HepG2 (cell line): ENCODE results near the gene EPN2. TPM values are rescaled to one million over a fixed set of nuclear protein-coding genes. Genes with fewer than 3 reads are reported as not detected.

Source experiments
- CBX1 ChIP-seq: IDR thresholded peaks from one replicate; pipeline ENCODE4 v1.6.1; 2016; ENCODE audit warnings: antibody characterized with exemption, low read depth
- CC2D1A ChIP-seq: sonication (generic); formaldehyde crosslinking; IDR thresholded peaks from 2 replicates; pipeline ENCODE4 v1.8.1; 2023; ENCODE audit warnings: mild to moderate bottlenecking, missing genetic modification reagents
- HNF4G ChIP-seq, 2 experiments: sonication (generic) in 1 of 2; formaldehyde crosslinking in 1 of 2; IDR thresholded peaks; 2 replicates each; pipeline versions ENCODE4 v1.4.0 to v1.6.1; 2011 to 2020; ENCODE audit warnings: borderline replicate concordance in 2 of 2, low read depth in 2 of 2, mild to moderate bottlenecking in 2 of 2, low read length in 1 of 2, missing genetic modification reagents in 1 of 2, moderate library complexity in 1 of 2
- HNRNPUL1 ChIP-seq: fragments of 200-400 bp; formaldehyde crosslinking; IDR thresholded peaks from 2 replicates; pipeline ENCODE4 v1.6.1; 2017; ENCODE audit warnings: low read depth, mild to moderate bottlenecking, low read length, moderate library complexity
- HOXA9 ChIP-seq: sonication (generic); formaldehyde crosslinking; IDR thresholded peaks from 2 replicates; pipeline ENCODE4 v1.8.1; 2022; ENCODE audit warnings: missing genetic modification reagents, mild to moderate bottlenecking, moderate library complexity, borderline replicate concordance
- KMT2A ChIP-seq: sonication (generic); formaldehyde crosslinking; IDR thresholded peaks from 2 replicates; pipeline ENCODE4 v1.4.0; 2020; ENCODE audit warnings: missing genetic modification reagents
- NAIF1 ChIP-seq: sonication (generic); formaldehyde crosslinking; IDR thresholded peaks from 2 replicates; pipeline ENCODE4 v1.5.0; 2020; ENCODE audit warnings: mild to moderate bottlenecking, missing genetic modification reagents, borderline replicate concordance
- NCOA2 ChIP-seq: sonication (generic); formaldehyde crosslinking; IDR thresholded peaks from 2 replicates; pipeline ENCODE4 v1.8.0; 2022; ENCODE audit warnings: inconsistent platforms
- PHB2 ChIP-seq: fragments of 450-650 bp; IDR thresholded peaks from 2 replicates; pipeline ENCODE4 v1.6.1; 2018; ENCODE audit not compliant: partially characterized antibody
- REL ChIP-seq: sonication (generic); formaldehyde crosslinking; conservative IDR thresholded peaks from 2 replicates; pipeline ENCODE4 v1.8.0; 2022; ENCODE audit warnings: mild to moderate bottlenecking, missing genetic modification reagents, moderate library complexity
- ZNF205 ChIP-seq: IDR thresholded peaks from 2 replicates; pipeline ENCODE4 v1.6.1; 2018; ENCODE audit warnings: missing biosample characterization, missing genetic modification reagents
- ZNF383 ChIP-seq: sonication (generic); formaldehyde crosslinking; IDR thresholded peaks from 2 replicates; pipeline ENCODE4 v1.4.0; 2020; ENCODE audit warnings: missing genetic modification reagents, mild to moderate bottlenecking, borderline replicate concordance
- ZNF432 ChIP-seq: sonication (generic); formaldehyde crosslinking; IDR thresholded peaks from 2 replicates; pipeline ENCODE4 v1.5.0; 2020; ENCODE audit warnings: missing genetic modification reagents, mild to moderate bottlenecking, borderline replicate concordance
- ZNF737 ChIP-seq: sonication (generic); formaldehyde crosslinking; IDR thresholded peaks from 2 replicates; pipeline ENCODE4 v1.5.0; 2020; ENCODE audit warnings: missing genetic modification reagents, mild to moderate bottlenecking, borderline replicate concordance
- ZNF775 ChIP-seq: sonication (generic); formaldehyde crosslinking; IDR thresholded peaks from 2 replicates; pipeline ENCODE4 v1.4.0; 2020; ENCODE audit warnings: missing genetic modification reagents, mild to moderate bottlenecking, moderate library complexity, borderline replicate concordance
- polyA plus RNA-seq, 8 experiments: library from polyadenylated mRNA; depleted of rRNA in 3 of 8; stranded (reverse) in 7 of 8; unstranded in 1 of 8; fragments of >200 nt; fragmentation: Illumina TruSeq in 4 of 8; extraction: Trizol in 4 of 8; gene quantifications; 2 replicates each; pipeline versions ENCODE4 v1.2.1 to v1.2.3, GENCODE V29; 2011 to 2016; ENCODE audit warnings: low read depth in 4 of 8, missing spikeins in 1 of 8, mixed read lengths in 1 of 8; ENCODE audit not compliant: insufficient read depth in 1 of 8
- total RNA-seq, 5 experiments: library from RNA; depleted of rRNA; stranded (reverse); fragments of >200 nt; fragmentation: Illumina TruSeq; extraction: Trizol; gene quantifications; 2 replicates each; pipeline ENCODE4 v1.2.3, GENCODE V29; 2016; ENCODE audit warnings: low read depth in 1 of 5
- TF ChIP-seq, protein P1 (sequence below): sonication (generic); formaldehyde crosslinking; IDR thresholded peaks from 2 replicates; pipeline ENCODE4 v1.8.1; 2023; ENCODE audit warnings: mild to moderate bottlenecking, missing genetic modification reagents, borderline replicate concordance
- TF ChIP-seq, protein P2 (sequence below): IDR thresholded peaks from 2 replicates; pipeline ENCODE4 v1.6.1; 2016; ENCODE audit warnings: low read depth, missing genetic modification reagents, missing compliant biosample characterization
- TF ChIP-seq, protein P3 (sequence below): sonication (generic); formaldehyde crosslinking; IDR thresholded peaks from 2 replicates; pipeline ENCODE4 v1.8.1; 2023; ENCODE audit warnings: missing genetic modification reagents, inconsistent platforms, borderline replicate concordance
- TF ChIP-seq, protein P4 (sequence below): IDR thresholded peaks from 2 replicates; pipeline ENCODE4 v1.6.1; 2018; ENCODE audit warnings: missing genetic modification reagents

The EPN2 gene
- total and polyA plus RNA-seq, 2 of the 13 experiments (the other 11 are each of a cell fraction or from before 2014, with no cell fraction given): 7.8 to 19.2 TPM

DNA sequence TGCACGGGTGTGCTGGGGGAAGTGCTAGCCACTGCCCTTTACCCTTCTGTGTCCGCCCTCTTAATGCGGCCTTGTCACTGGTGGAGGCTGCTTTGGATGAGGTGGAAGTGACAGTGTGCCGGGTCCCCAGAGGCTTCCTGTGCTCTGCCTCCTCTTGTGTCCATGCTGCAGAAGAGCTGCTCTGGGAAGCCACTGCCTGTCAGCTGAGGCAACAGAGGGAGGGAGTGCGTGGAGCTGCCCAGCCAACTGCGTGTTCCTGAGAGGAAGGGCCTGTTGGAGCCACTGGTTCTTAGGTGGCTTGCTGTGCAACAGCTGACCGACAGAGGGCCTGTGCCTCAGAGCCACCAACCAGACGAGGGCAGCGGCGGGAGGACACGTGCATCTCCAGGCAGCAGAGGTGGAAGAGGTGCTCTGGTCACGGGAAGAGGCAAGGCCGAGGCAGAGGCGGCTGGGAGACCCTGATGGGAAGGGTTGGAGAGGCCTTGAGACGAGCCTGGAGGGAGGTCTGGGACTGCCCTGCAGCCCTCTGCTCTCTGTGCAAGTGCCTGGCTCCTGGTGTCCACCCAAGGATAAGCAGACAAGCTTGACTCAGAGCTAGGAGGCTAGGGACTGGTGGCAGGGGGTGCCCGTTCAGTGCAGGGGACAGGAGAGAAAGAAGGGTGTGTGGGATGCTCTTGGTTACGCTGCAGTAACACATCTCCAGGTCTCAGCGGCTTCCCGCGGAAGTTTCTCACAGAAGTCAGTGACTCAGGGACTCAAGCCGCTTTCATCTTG, 100.0 kb downstream of the EPN2 start (continued):
- no peak for TF ChIP-seq ZNF432 (CRISPR knock-in tag)
- peak; percentile 16 for TF ChIP-seq CBX1
- TF ChIP-seq, protein P1, sequence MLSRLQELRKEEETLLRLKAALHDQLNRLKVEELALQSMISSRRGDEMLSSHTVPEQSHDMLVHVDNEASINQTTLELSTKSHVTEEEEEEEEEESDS (CRISPR knock-in tag): peak; percentile 83; the same call in 1 of the 2 replicates
- no peak for TF ChIP-seq REL (CRISPR knock-in tag)
- TF ChIP-seq, protein P2, sequence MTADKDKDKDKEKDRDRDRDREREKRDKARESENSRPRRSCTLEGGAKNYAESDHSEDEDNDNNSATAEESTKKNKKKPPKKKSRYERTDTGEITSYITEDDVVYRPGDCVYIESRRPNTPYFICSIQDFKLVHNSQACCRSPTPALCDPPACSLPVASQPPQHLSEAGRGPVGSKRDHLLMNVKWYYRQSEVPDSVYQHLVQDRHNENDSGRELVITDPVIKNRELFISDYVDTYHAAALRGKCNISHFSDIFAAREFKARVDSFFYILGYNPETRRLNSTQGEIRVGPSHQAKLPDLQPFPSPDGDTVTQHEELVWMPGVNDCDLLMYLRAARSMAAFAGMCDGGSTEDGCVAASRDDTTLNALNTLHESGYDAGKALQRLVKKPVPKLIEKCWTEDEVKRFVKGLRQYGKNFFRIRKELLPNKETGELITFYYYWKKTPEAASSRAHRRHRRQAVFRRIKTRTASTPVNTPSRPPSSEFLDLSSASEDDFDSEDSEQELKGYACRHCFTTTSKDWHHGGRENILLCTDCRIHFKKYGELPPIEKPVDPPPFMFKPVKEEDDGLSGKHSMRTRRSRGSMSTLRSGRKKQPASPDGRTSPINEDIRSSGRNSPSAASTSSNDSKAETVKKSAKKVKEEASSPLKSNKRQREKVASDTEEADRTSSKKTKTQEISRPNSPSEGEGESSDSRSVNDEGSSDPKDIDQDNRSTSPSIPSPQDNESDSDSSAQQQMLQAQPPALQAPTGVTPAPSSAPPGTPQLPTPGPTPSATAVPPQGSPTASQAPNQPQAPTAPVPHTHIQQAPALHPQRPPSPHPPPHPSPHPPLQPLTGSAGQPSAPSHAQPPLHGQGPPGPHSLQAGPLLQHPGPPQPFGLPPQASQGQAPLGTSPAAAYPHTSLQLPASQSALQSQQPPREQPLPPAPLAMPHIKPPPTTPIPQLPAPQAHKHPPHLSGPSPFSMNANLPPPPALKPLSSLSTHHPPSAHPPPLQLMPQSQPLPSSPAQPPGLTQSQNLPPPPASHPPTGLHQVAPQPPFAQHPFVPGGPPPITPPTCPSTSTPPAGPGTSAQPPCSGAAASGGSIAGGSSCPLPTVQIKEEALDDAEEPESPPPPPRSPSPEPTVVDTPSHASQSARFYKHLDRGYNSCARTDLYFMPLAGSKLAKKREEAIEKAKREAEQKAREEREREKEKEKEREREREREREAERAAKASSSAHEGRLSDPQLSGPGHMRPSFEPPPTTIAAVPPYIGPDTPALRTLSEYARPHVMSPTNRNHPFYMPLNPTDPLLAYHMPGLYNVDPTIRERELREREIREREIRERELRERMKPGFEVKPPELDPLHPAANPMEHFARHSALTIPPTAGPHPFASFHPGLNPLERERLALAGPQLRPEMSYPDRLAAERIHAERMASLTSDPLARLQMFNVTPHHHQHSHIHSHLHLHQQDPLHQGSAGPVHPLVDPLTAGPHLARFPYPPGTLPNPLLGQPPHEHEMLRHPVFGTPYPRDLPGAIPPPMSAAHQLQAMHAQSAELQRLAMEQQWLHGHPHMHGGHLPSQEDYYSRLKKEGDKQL (CRISPR knock-in tag): no peak
- no peak for TF ChIP-seq PHB2
- TF ChIP-seq HNF4G (IDR thresholded peaks at IDR 0.05; ENCODE audit: borderline replicate concordance, low read depth, low read length): no peak
- 0 out of 2 replicates have a peak, but pooled peaks have one; percentile 25 for TF ChIP-seq HNF4G (CRISPR knock-in tag; IDR thresholded peaks at IDR 0.05; ENCODE audit: borderline replicate concordance, low read depth)
- no peak for TF ChIP-seq CC2D1A
- no peak for TF ChIP-seq ZNF205 (CRISPR knock-in tag)
- TF ChIP-seq, protein P3, sequence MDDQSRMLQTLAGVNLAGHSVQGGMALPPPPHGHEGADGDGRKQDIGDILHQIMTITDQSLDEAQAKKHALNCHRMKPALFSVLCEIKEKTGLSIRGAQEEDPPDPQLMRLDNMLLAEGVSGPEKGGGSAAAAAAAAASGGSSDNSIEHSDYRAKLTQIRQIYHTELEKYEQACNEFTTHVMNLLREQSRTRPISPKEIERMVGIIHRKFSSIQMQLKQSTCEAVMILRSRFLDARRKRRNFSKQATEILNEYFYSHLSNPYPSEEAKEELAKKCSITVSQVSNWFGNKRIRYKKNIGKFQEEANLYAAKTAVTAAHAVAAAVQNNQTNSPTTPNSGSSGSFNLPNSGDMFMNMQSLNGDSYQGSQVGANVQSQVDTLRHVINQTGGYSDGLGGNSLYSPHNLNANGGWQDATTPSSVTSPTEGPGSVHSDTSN (CRISPR knock-in tag): no peak
- TF ChIP-seq NAIF1 (CRISPR knock-in tag): no peak
- TF ChIP-seq ZNF737 (CRISPR knock-in tag): peak; percentile 75; the same call in 1 of the 2 replicates
- TF ChIP-seq ZNF383: no peak
- no peak for TF ChIP-seq HNRNPUL1
- TF ChIP-seq, protein P4, sequence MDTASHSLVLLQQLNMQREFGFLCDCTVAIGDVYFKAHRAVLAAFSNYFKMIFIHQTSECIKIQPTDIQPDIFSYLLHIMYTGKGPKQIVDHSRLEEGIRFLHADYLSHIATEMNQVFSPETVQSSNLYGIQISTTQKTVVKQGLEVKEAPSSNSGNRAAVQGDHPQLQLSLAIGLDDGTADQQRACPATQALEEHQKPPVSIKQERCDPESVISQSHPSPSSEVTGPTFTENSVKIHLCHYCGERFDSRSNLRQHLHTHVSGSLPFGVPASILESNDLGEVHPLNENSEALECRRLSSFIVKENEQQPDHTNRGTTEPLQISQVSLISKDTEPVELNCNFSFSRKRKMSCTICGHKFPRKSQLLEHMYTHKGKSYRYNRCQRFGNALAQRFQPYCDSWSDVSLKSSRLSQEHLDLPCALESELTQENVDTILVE (CRISPR knock-in tag): no peak
- no peak; the same call in 1 of the 2 replicates for TF ChIP-seq HOXA9 (CRISPR knock-in tag)
- no peak for TF ChIP-seq ZNF775 (CRISPR knock-in tag)
- TF ChIP-seq KMT2A (CRISPR knock-in tag): no peak
- TF ChIP-seq NCOA2 (CRISPR knock-in tag): 0 out of 2 replicates have a peak, but pooled peaks have one; percentile 19
